Middle frontal gyrus (tissue), 1 donor: Measurements from ENCODE around the gene ARHGAP22.
"Not testable (repeated sequence)": the region's sequence is repeated elsewhere in the genome, so short reads cannot be mapped to it uniquely, and the experiment has no call there.

ENCODE experiments used
- DNase-seq: peaks from one replicate; pipeline ENCODE4 v3.0.0-alpha.2; 2015; ENCODE audit warnings: low spot score; ENCODE audit errors: extremely low spot score

The ARHGAP22 gene

DNA sequence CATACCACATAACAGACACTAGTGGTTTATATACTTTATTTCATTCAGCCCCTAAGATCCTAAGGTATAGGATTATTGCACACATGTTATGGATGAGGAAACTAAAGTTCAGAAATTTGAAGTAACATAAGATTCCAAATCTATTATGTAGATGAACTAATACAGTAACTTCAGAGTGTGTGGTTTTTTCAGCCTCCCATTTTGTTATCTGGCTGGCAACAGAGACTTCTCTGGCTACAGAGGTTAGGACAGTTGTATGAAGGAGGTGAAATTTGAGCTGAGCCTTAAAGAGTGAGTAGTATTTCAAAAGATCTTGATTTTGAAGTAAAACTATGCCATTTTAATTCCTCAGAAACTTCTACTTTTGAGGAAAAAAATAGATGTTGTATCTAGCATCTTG is 173.0 kb downstream of the ARHGAP22 start:
- DNase-seq, result no peak

GRCh38 chr10:48430402-48430993 is 174.4 kb downstream of the ARHGAP22 start:
- DNase-seq, result no peak

DNA sequence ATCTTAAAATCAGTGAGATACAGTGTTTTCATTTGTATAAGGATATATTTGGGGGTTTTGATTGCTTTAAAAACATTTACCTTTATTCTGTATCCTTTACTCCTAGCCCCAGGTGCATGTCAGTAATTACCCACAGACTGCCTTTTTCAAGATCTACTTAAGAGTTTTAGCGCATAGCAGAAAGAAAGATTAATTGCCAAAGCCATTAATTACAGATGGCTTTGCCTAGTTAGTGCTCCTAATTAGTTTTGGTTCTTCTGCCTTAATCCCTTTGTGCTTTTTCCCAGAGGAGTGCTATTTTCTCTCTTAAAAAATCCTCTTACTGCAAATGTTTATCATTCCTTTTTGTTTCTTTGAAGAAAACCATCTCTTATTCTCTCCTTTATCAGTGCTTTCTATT is 175.6 kb downstream of the ARHGAP22 start:
- DNase-seq, result no peak

DNA sequence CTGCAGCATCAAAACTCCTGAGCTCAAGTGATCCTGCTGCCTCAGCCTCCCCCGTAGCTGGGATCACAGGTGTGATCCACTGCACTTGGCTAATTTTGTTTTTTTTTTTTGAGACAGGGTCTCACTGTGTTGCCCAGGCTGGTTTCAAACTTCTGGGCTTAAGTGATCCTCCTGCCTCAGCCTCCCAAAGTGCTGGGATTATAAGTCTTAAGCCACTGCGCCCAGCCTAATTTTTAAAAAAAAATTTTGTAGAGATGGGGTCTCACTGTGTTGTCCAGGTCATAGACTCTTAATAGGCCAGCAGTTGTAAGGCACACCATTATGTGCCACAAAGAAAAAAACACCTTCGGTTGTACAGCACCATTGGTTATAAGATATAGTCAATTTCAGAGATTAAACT is 176.0 kb downstream of the ARHGAP22 start:
- DNase-seq, result no peak

- no peak for DNase-seq
Measured at GRCh38 chr10:48423884-48424283, 181.0 kb downstream of the ARHGAP22 start.

DNA sequence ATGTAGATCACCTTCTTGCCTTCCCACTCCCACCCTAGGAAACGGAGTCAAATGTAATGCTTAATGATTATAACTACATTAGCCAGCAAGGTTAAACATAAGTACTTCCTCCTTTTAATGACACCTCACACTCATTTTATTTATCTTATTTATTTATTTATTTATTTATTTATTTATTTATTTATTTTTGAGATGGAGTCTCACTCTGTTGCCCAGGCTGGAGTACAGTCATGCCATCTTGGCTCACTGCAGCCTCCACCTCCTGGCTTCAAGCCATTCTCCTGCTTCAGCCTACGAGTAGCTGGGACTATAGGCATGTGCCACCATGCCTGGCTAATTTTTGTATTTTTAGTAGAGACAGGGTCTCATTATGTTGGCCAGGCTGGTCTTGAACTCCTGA is 183.0 kb downstream of the ARHGAP22 start:
- DNase-seq, result not testable (repeated sequence)

GRCh38 chr10:48419714-48420113 is 185.2 kb downstream of the ARHGAP22 start:
- no peak for DNase-seq

DNA sequence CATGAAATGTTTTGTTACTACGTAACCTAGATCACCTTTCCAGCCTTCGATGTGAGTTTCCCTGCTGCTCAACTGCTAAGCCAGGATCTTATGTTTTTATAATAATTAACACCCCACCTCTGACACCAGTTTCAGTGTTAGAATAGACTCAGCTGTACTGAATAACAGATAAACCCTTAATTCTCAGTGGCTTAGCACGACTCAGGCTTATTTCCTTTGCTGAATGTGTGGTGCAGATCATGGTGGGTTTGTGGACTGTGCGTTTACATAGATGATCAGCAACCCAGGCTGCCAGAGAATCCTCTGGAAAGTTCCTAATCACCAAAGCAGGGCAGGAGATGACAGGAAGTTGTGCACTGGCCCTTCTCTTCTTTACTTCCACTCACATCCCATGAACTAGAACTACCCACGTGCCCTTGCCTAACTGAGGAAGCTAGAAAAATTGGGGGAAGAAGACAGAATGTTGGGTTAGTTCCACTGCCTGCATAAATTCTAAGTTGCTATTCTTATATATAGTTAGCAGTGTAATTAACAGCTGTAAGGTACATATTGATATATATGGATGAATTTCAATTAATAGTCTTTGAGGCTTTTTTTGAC is 186.6 kb downstream of the ARHGAP22 start:
- no peak for DNase-seq

DNA sequence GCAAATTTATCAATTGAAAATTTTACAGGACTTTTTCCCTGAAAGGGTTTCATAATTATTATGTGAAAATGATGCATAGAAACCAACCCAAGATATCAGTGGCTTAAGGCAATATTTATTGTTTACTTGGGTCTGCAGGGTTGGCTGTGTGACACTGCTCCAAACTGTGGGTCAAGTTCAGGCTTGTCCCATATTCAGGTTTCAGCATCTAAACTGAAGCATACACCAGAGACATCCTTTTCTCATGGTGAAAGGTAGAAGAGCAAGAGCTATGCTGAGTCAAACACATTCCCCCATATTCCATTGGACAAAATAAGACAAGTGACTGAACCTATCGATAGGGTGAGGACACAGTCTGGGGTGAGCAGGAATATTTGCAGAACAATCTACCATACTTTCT is 187.5 kb downstream of the ARHGAP22 start:
- DNase-seq, result no peak

DNA sequence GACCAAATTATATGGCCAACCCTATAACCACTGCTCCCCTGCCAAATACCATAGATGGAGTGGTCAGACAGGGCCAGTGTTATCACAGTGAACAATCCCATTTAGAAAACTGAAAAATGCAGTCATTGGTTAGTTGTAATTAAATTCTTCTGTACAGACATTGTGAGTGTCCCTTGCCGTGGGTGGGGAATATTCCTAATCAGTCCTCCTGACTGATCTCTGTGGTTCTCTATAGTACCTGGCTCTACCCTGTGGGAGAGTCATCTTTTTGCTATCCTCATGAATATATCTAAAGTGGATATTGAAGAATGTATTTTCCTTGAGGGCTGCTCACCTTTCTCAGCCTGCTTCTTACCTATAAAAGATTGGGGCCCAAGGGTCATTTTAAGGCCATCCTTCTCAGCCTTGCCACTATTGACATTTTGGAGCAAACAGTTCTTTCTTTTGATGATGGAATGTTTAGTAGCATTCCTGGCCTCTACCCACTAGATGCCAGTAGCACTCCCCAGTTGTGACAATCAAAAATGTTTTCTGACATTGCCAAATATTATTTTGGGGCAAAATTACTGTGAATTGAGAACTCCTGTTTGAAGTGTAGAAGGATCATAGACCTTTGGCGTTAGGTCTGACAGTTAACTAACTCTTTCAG is 188.2 kb downstream of the ARHGAP22 start:
- DNase-seq, result no peak

DNA sequence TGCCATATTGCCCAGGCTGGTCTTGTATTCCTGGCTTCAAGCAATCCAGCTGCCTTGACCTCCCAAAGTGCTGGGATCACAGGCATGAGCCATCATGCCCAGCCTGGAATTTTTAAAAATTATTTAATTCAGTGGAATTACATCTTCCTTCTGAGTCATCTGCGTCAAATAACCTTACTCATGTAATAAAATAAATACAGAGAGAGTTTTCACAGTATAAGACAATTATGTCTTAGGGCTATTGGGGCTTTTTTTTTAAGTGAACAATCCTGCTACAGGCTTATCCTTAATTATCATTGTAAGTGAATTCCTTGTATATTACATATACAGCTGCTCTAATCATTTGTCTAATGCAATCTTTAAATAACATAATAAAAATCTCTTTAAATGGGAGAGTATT is 190.1 kb downstream of the ARHGAP22 start:
- no peak for DNase-seq

DNA sequence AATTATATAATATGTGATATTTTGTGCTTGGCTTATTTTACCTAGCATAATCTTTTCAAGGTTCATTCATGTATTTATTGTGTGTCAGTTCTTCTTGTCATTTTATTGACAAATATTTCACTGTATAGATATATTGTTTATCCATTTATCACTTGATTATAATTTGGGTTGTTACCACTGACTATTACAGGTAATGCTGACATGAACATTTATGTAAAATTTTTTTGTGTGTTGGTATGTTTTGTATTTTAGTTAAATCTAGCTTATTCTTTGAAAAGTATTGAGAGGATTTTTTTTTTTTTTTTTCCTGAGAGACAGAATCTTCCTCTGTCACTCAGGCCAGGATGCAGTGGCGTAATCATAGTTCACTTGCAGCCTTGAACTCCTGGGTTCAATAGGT is 190.7 kb downstream of the ARHGAP22 start:
- no peak for DNase-seq

DNA sequence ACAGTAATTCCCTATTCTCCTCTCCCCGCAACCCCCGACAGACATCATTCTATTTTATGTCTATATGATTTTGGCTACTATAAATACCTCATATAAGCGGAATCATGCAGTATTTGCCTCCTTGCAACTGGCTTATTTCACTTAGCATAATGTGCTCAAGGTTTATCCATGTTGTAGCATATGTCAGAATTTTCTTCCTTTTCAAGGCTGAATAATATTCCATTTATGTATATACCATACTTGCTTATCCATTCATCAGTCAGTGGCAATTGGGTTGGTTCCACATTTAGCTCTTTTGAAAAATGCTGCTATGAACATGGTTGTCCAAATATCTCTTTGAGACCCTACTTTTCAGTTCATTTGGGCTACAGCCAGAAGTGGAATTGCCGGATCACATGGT is 191.9 kb downstream of the ARHGAP22 start:
- no peak for DNase-seq

GRCh38 chr10:48412081-48412480 is 192.8 kb downstream of the ARHGAP22 start:
- DNase-seq, result no peak

DNA sequence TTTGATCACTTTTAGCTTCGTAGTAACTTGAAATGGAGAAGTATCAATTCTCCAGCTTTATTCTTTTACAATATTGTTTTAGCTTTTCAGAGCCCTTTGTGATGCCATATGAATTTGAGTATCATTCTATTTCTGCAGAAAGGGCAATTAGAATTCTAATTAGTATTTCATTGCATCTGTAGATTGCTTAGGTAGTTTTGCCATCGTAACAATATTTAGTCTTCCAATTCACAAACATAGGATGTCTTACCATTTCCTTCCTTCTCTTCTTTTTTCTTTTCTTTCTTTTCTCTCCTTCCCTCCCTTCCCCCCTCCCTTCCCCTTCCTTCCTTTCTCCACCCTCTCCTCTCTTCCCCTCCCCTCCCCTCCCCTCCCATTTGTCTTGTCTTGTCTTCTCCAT is 193.4 kb downstream of the ARHGAP22 start:
- DNase-seq, result no peak

- no peak for DNase-seq
Measured at GRCh38 chr10:48410503-48410902, 194.4 kb downstream of the ARHGAP22 start.

- DNase-seq, result no peak
Measured at GRCh38 chr10:48406658-48407057, 198.2 kb downstream of the ARHGAP22 start.

- no peak for DNase-seq
Measured at GRCh38 chr10:48406204-48406603, 198.7 kb downstream of the ARHGAP22 start.

GRCh38 chr10:48404646-48405045 is 200.2 kb downstream of the ARHGAP22 start:
- DNase-seq, result no peak

DNA sequence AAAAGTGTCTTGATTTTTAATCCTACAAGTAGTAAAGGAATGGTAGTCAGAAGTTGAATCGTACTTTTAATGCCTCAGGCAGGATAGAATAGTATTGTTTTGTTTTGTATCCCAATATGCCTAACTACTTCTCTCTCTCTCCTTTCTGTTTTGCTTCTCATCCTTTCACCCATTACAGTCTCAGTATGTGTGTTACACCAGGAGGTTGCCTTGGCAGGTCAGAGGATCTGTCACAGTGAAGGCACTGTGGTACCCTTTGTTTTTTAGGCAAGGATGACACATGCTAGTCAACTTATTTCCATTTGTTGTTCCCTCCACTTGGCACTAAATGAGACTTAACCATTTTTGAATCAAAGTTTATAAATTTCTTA is 204.0 kb downstream of the ARHGAP22 start:
- no peak for DNase-seq

- no peak for DNase-seq
Measured at GRCh38 chr10:48400129-48400849, 204.6 kb downstream of the ARHGAP22 start.

GRCh38 chr10:48399551-48399950 is 205.3 kb downstream of the ARHGAP22 start:
- no peak for DNase-seq
